Activated CD4-positive, alpha-beta T cell treated with anti-CD3 and anti-CD28 coated beads for 4 hours (primary cell): ENCODE measurements around the gene STK31.
A peak's percentile ranks its signal among the peaks of the same experiment; 100 is the strongest.
"Not testable (repeated sequence)": the region's sequence is repeated elsewhere in the genome, so short reads cannot be mapped to it uniquely, and the experiment has no call there.

Experiments
- DNase-seq, 2 donors: peaks; one replicate each; pipeline ENCODE4 v3.0.0-alpha.2; 2020

The STK31 gene

DNA sequence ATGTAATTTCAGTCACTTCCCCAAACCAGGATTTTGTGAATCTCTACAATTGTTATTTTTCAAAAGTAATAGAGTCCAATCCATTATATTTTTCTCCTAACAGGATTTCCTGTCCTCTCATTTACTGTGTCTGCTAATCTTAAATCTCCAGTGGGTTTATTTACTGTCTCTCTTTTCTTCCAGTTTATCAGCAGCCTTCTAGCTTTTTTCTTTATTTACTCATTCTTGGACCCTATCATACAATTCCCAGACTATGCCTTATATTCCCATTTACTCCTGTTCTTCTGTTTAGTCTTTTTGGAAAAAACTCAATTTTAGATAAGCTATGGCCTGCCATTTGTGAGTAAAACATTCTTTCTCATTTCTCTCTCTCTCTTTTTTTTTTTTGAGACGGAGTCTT, 94.7 kb downstream of the STK31 start:
- no peak for DNase-seq

DNA sequence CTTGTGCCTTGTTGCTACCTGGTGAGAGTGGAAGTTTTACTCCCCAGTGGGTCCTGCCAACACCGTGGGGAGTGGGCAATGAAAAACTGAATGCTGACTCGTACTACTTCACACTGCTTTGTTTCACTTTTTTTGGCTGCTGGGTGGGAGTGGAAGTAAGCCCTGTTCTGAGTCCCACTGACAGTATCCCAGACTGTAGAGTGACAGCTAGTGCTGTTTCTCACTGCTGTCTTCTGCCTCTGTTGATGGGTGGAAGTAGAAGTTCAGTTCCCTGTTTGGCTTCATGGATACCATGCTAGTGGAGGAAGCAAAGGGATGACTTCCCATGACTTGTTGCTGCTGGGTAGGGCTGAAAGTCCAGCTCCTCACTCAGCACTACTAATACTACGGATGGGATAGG, 98.4 kb downstream of the STK31 start:
- DNase-seq, result no peak

DNA sequence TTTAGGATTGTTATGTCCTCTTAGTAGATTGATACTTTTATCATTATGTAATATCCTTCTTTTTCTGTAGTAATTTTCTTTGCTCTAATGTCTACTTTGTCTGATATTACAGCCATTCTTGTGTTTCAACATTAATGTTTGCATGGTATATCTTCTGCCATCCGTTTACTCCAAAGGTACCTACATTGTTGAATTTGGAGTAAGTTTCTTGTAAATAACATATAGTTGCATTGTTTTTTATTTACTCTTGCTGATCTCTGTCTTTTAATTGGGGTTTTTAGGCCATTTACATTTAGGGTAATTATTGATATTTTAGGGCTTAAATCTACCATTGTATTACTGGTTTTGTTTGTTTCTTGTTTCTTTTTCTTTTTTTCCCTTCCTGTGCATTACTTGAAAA, 100.1 kb downstream of the STK31 start:
- no peak for DNase-seq

DNA sequence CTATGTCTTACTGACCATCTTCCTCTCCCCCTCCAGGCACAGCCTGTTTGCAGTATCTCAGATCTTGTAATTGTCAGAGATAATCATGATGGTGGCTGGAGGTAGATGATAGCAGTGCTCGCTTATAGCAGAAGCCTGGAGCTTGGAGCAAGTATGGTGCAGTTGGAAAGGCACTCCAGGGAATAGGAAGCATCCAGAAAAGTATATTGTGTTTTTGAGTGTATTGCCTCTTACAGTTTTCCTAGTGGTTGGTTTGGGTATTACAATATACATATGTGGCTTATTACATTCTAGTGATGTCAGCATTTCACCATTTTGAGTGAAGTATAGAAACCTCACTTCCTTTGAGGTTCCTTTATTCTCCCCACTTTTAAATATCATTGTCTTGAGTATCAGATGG, 101.5 kb downstream of the STK31 start:
- DNase-seq, result no peak

DNA sequence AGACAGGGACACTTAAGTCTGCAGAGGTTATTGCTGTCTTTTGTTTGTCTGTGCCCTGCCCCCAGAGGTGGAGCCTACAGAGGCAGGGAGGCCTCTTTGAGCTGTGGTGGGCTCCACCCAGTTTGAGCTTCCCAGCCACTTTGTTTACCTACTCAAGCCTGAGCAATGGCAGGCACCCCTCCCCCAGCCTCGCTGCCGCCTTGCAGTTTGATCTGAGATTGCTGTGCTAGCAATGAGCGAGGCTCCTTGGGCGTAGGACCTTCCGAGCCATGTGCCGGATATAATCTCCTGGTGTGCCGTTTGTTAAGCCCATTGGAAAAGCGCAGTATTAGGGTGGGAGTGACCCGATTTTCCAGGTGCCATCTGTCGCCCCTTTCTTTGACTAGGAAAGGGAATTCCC, 118.1 kb downstream of the STK31 start:
- not testable (repeated sequence) for DNase-seq

DNA sequence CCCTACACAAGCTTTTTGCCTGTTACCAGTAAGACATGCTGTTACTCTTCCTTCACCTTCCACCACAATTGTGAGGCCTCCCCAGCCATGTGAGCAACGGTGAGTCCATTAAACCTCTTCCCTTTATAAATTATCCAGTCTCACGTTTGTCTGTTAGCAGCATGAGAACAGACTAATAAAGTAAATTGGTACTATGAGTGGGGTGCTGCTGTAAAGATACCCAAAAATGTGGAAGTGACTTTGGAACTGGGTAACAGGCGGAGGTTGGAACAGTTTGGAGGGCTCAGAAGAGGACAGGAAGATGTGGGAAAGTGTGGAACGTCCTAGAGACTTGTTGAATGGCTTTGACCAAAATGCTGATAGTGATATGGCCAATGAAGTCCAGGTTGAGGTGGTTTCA, 122.7 kb downstream of the STK31 start:
- not testable (repeated sequence) for DNase-seq

DNA sequence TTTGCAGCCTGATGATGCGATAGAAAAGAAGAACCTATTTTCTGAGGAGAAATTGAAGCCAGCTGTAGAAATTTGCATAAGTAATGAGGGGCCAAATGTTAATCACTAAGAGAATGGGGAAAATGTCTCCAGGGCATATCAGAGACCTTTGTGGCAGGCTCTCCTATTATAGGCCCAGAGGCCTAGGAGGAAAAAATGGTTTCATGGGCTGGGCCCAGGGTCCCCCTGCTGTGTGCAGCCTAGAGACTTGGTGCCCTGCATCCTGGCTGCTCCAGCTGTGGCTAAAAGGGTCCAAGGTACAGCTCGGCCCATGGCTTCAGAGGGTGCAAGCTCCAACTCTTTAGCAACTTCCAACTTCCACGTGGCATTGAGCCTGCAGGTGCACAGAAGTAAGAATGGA, 123.4 kb downstream of the STK31 start:
- DNase-seq, result no peak

DNA sequence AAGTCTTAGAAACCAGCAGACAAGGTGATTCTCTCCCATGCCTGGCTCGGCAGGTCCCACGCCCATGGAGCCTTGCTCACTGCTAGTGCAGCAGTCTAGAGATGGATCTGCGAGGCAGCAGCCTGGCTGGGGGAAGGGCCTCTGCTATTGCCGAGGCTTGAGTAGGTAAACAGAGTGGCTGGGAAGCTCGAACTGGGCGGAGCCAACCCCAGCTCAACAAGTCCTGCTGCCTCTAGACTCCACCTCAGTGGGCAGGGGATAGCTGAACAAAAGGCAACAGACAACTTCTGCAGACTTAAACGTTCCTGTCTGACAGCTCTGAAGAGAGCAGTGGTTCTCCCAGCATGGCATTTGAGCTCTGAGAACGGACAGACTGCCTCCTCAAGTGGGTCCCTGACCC, 134.8 kb downstream of the STK31 start:
- DNase-seq, result not testable (repeated sequence)

DNA sequence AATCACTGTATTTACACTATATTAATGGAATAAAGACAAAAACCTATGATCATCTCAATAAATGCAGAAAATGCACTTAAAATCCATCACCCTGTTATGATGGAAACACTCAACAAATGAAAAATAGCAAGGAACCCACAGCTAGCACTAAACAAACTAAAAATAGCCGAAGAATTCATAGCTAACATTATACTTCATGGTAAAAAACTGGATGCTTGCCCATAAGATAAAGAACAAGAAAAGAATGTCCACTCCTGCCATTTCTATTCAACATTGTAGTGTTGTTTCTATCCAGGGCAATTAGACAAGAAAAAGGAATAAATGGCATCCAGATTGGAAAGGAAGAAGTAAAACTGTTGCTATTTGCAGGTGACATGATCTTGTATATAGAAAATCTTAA, 142.1 kb downstream of the STK31 start:
- no peak for DNase-seq

DNA sequence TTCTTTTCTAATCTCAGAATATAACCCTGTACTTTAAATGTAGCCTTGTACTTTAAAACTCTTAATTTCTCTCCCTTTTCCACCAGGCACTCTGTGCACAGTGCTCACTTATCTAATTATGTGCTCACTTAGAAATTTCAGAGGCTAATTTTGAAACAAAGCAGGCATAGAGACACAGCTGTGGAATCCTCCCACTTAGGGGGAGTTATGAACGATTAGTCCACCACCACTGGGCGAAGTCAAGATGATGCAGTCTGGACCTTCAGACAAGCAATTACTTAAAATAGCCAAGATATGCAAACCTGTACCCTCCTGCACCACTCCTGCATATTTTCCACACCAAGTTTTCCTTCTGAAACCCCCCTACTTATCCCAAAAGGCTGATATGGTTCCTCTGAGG, 143.0 kb downstream of the STK31 start:
- no peak for DNase-seq

DNA sequence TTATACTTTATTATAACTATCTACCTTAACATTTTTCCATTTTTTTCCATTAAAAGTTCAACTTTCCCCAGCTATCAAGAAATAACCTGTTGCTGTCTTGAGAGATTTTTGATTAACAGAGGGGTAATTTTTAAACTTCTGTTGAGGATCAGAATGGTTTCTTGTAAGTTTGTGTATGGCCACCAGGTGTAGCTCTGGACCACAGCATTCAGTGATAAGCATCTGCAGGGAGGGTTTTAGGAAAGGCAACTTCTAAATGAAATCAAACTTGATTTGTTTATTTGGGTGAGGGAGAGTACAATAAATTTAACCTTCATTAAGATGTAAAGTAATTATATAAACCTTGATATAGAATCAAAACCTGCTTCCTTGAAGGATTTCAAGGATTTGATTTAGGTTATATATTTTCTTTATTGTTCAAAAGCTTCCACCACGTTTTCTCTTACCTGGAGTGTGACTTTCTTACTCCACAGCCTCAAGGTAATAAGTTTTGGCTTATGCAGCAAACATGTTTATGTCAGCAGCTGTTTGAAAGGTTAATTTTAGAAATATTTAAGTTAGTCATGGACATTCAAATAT, 153.3 kb downstream of the STK31 start:
- peak in 1 of 2 donors; percentile 2 for DNase-seq

DNA sequence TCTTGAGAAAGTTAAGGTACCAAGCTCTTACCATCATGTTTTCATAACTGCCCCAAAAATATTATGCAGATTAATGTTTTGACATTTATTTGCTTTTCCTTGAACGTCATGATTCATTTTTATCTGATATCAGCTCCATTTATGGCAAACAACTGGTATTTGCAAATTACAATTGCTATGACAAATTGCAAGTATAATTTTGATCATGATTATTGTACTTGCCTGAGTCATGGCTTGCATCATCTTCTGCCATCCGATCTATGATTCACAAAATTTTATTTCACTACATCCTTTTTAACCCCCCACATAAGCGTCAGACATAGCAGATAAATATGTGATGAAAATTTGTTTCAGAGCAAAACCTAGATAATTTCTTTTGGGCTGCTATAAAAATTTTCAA, 155.0 kb downstream of the STK31 start:
- DNase-seq, result no peak

DNA sequence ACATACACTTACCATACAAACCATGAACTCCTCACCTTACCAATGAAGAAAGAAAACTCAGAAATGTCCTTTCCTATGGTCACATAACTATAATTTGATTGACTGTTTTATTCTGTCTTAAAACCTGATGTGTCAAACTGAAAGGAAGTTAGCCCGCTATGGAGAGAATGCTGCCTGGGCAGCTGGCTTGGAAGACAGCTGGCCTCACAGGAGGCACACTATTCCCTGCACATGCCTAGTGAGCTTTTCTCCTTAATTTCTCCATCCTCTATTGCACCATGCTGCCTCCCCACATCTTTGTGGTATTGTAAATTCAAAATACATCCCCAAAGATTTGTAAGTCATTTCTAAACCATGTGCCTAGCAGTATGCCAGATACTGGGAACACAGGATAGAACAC, 163.3 kb downstream of the STK31 start:
- no peak for DNase-seq

DNA sequence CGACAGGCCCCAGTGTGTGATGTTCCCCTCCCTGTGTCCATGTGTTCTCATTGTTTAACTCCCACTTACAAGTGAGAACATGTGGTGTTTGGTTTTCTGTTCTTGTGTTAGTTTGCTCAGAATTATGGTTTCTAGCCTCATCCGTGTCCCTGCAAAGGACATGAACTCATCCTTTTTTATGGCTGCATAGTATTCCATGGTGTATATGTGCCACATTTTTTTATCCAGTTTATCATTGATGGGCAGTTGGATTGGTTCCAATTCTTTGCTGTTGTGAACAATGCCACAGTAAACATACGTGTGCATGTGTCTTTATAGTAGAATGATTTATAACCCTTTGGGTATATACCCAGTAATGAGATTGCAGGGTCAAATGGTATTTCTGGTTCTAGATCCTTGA, 166.5 kb downstream of the STK31 start:
- DNase-seq, result not testable (repeated sequence)
